Activated naive CD8-positive, alpha-beta T cell treated with anti-CD3 and anti-CD28 coated beads, Interleukin-2, amount 10 ng/mL, durations not matched to agents 7 days and 5 days (primary cell): ENCODE measurements around the gene GRID2. TPM values are rescaled to one million over a fixed set of nuclear protein-coding genes. Genes with fewer than 3 reads are reported as not detected.

Experiments used
- ATAC-seq: fragments of 150-1000 bp; cut with Tn5 transposase; one replicate; pipeline ENCODE4 v1.10.0; 2021; ENCODE audit warnings: low read depth, moderate library complexity
- POLR2A ChIA-PET: fragments of 350-600 bp; sonication (Branson Sonifier 250); formaldehyde crosslinking; loops from one replicate; lab custom pipeline; 2021; ENCODE audit warnings: antibody characterized with exemption; lab: Charles Lee
- DNase-seq: peaks from one replicate; pipeline ENCODE4 v3.0.0; 2021
- H3K27ac Mint-ChIP-seq: one replicate; pipeline ENCODE4 v1.8.0; 2022; ENCODE audit warnings: mild to moderate bottlenecking, mixed read lengths
- H3K27me3 Mint-ChIP-seq: one replicate; pipeline ENCODE4 v1.8.0; 2022; ENCODE audit warnings: mild to moderate bottlenecking, moderate library complexity, mixed read lengths
- H3K36me3 Mint-ChIP-seq: one replicate; pipeline ENCODE4 v1.8.0; 2021; ENCODE audit warnings: mild to moderate bottlenecking, mixed read lengths
- H3K4me1 Mint-ChIP-seq: one replicate; pipeline ENCODE4 v1.8.0; 2021; ENCODE audit warnings: mixed read lengths
- H3K4me3 Mint-ChIP-seq: one replicate; pipeline ENCODE4 v1.8.0; 2022; ENCODE audit warnings: mild to moderate bottlenecking, moderate library complexity, mixed read lengths
- H3K9me3 Mint-ChIP-seq: one replicate; pipeline ENCODE4 v1.8.0; 2021; ENCODE audit warnings: mixed read lengths
- total RNA-seq, 2 experiments: library from RNA; stranded (reverse); gene quantifications; one replicate each; pipeline ENCODE4 v1.2.3, GENCODE V29; 2021

The GRID2 gene
- total RNA-seq, 2 experiments from 2014 or later = not detected

GRCh38 chr4:93416344-93417128 lies 1112.8 kb downstream of the GRID2 start:
- no peak for ATAC-seq
- POLR2A ChIA-PET = no interaction called here
- H3K4me1 Mint-ChIP-seq = no peaks in the 10 kb centered on the region
- no peak for DNase-seq
- no peak overlapping the region for H3K4me3 Mint-ChIP-seq
- H3K27ac Mint-ChIP-seq = no peak overlapping the region
- no peaks in the 10 kb centered on the region for H3K36me3 Mint-ChIP-seq
- H3K27me3 Mint-ChIP-seq = no peaks in the 10 kb centered on the region
- no peaks in the 10 kb centered on the region for H3K9me3 Mint-ChIP-seq

GRCh38 chr4:93431371-93431770 lies 1127.6 kb downstream of the GRID2 start:
- Mint-ChIP-seq H3K4me1 (no peaks in the 10 kb centered on the region), H3K36me3 (no peaks in the 10 kb centered on the region), H3K27ac (no peak overlapping the region), H3K9me3 (peaks cover 1% of the 10 kb centered on the region), H3K27me3 (no peaks in the 10 kb centered on the region), H3K4me3 (no peak overlapping the region)
- DNase-seq = no peak
- ATAC-seq = no peak
- POLR2A ChIA-PET = no interaction called here

GRCh38 chr4:93433840-93434239 lies 1130.1 kb downstream of the GRID2 start:
- no peaks in the 10 kb centered on the region for H3K4me1 Mint-ChIP-seq
- peaks cover 1% of the 10 kb centered on the region for H3K9me3 Mint-ChIP-seq
- POLR2A ChIA-PET = no interaction called here
- DNase-seq (no peak), ATAC-seq (no peak)
- H3K36me3 Mint-ChIP-seq = no peaks in the 10 kb centered on the region
- H3K4me3 Mint-ChIP-seq = no peak overlapping the region
- no peak overlapping the region for H3K27ac Mint-ChIP-seq
- no peaks in the 10 kb centered on the region for H3K27me3 Mint-ChIP-seq

- no peaks in the 10 kb centered on the region for H3K27me3 Mint-ChIP-seq
- POLR2A ChIA-PET = no interaction called here
- no peak overlapping the region for H3K4me3 Mint-ChIP-seq
- H3K4me1 Mint-ChIP-seq = no peaks in the 10 kb centered on the region
- no peaks in the 10 kb centered on the region for H3K9me3 Mint-ChIP-seq
- DNase-seq (no peak), ATAC-seq (no peak)
- H3K27ac Mint-ChIP-seq = no peak overlapping the region
- H3K36me3 Mint-ChIP-seq = no peaks in the 10 kb centered on the region
Measured at GRCh38 chr4:93436000-93436626, 1132.3 kb downstream of the GRID2 start.

GRCh38 chr4:93437991-93438390 lies 1134.2 kb downstream of the GRID2 start:
- POLR2A ChIA-PET = no interaction called here
- no peaks in the 10 kb centered on the region for H3K36me3 Mint-ChIP-seq
- no peak overlapping the region for H3K4me3 Mint-ChIP-seq
- H3K27ac Mint-ChIP-seq = no peak overlapping the region
- H3K27me3 Mint-ChIP-seq = no peaks in the 10 kb centered on the region
- ATAC-seq (no peak), DNase-seq (no peak)
- H3K4me1 Mint-ChIP-seq = no peaks in the 10 kb centered on the region
- H3K9me3 Mint-ChIP-seq = no peaks in the 10 kb centered on the region

- Mint-ChIP-seq H3K27me3 (no peaks in the 10 kb centered on the region), H3K27ac (no peak overlapping the region), H3K36me3 (no peaks in the 10 kb centered on the region), H3K9me3 (no peaks in the 10 kb centered on the region), H3K4me1 (no peaks in the 10 kb centered on the region), H3K4me3 (no peak overlapping the region)
- no peak for ATAC-seq
- no peak for DNase-seq
- POLR2A ChIA-PET = no interaction called here
Measured at GRCh38 chr4:93444860-93445259, 1141.1 kb downstream of the GRID2 start.

- ATAC-seq (no peak), DNase-seq (no peak)
- no peak overlapping the region for H3K4me3 Mint-ChIP-seq
- H3K4me1 Mint-ChIP-seq = no peaks in the 10 kb centered on the region
- H3K9me3 Mint-ChIP-seq = no peaks in the 10 kb centered on the region
- no peak overlapping the region for H3K27ac Mint-ChIP-seq
- no peaks in the 10 kb centered on the region for H3K36me3 Mint-ChIP-seq
- H3K27me3 Mint-ChIP-seq = no peaks in the 10 kb centered on the region
- POLR2A ChIA-PET = no interaction called here
Measured at GRCh38 chr4:93446038-93446437, 1142.3 kb downstream of the GRID2 start.

- Mint-ChIP-seq H3K4me1 (no peaks in the 10 kb centered on the region), H3K27me3 (no peaks in the 10 kb centered on the region), H3K27ac (no peak overlapping the region), H3K9me3 (no peaks in the 10 kb centered on the region), H3K4me3 (no peak overlapping the region), H3K36me3 (no peaks in the 10 kb centered on the region)
- POLR2A ChIA-PET = no interaction called here
- ATAC-seq = no peak
- no peak for DNase-seq
Measured at GRCh38 chr4:93448691-93449293, 1145.0 kb downstream of the GRID2 start.

GRCh38 chr4:93451954-93452353 lies 1148.2 kb downstream of the GRID2 start:
- Mint-ChIP-seq H3K4me1 (no peaks in the 10 kb centered on the region), H3K27me3 (no peaks in the 10 kb centered on the region), H3K9me3 (peaks cover 3% of the 10 kb centered on the region), H3K4me3 (no peak overlapping the region), H3K27ac (no peak overlapping the region), H3K36me3 (no peaks in the 10 kb centered on the region)
- DNase-seq = no peak
- no peak for ATAC-seq
- POLR2A ChIA-PET = no interaction called here

- H3K27ac Mint-ChIP-seq = no peak overlapping the region
- H3K4me1 Mint-ChIP-seq = no peaks in the 10 kb centered on the region
- POLR2A ChIA-PET = no interaction called here
- no peaks in the 10 kb centered on the region for H3K36me3 Mint-ChIP-seq
- peaks cover 1% of the 10 kb centered on the region for H3K9me3 Mint-ChIP-seq
- DNase-seq (no peak), ATAC-seq (no peak)
- H3K4me3 Mint-ChIP-seq = no peak overlapping the region
- H3K27me3 Mint-ChIP-seq = no peaks in the 10 kb centered on the region
Measured at GRCh38 chr4:93461541-93461940, 1157.8 kb downstream of the GRID2 start.

- Mint-ChIP-seq H3K27ac (no peak overlapping the region), H3K4me3 (no peak overlapping the region), H3K9me3 (no peaks in the 10 kb centered on the region), H3K4me1 (no peaks in the 10 kb centered on the region), H3K36me3 (no peaks in the 10 kb centered on the region), H3K27me3 (no peaks in the 10 kb centered on the region)
- ATAC-seq (no peak), DNase-seq (no peak)
- POLR2A ChIA-PET = no interaction called here
Measured at GRCh38 chr4:93466446-93466845, 1162.7 kb downstream of the GRID2 start.

- Mint-ChIP-seq H3K27ac (no peak overlapping the region), H3K4me1 (no peaks in the 10 kb centered on the region), H3K4me3 (no peak overlapping the region), H3K36me3 (no peaks in the 10 kb centered on the region), H3K27me3 (no peaks in the 10 kb centered on the region), H3K9me3 (no peaks in the 10 kb centered on the region)
- DNase-seq (no peak), ATAC-seq (no peak)
- POLR2A ChIA-PET = no interaction called here
Measured at GRCh38 chr4:93467484-93468155, 1163.9 kb downstream of the GRID2 start.

GRCh38 chr4:93469560-93469959 lies 1165.8 kb downstream of the GRID2 start:
- no peaks in the 10 kb centered on the region for H3K27me3 Mint-ChIP-seq
- no peaks in the 10 kb centered on the region for H3K9me3 Mint-ChIP-seq
- no peak overlapping the region for H3K27ac Mint-ChIP-seq
- no peak for DNase-seq
- ATAC-seq = no peak
- no peaks in the 10 kb centered on the region for H3K36me3 Mint-ChIP-seq
- no peaks in the 10 kb centered on the region for H3K4me1 Mint-ChIP-seq
- no peak overlapping the region for H3K4me3 Mint-ChIP-seq
- POLR2A ChIA-PET = no interaction called here
